H1 (cell line): Measurements from ENCODE around the gene MACROD2. TPM values are rescaled to one million over a fixed set of nuclear protein-coding genes. Genes with fewer than 3 reads are reported as not detected.

Experiments used
- CTCF ChIA-PET: fragments of 300-600 bp; sonication (Branson Sonifier 250); formaldehyde crosslinking; loops from one replicate; lab custom pipeline; 2021; ENCODE audit not compliant: partially characterized antibody; lab: Charles Lee
- POLR2A ChIA-PET: fragments of 300-600 bp; sonication (Branson Sonifier 250); formaldehyde crosslinking; loops from one replicate; lab custom pipeline; 2021; ENCODE audit warnings: inconsistent platforms; ENCODE audit not compliant: partially characterized antibody; lab: Charles Lee
- DNase-seq, 2 experiments: peaks; one replicate each; pipeline versions ENCODE4 v3.0.0 to v3.0.0-alpha.2; 2010 to 2022; ENCODE audit warnings: low spot score in 2 of 2, low read depth in 1 of 2, mixed read lengths in 1 of 2
- FAIRE-seq: peaks from 2 replicates; lab custom pipeline; 2011; peaks lifted over from hg19 to GRCh38; lab: Jason Lieb, UNC
- H2AFZ ChIP-seq: 2 replicates; pipeline ENCODE4 v1.8.1; 2012; ENCODE audit warnings: low read length, inconsistent platforms
- H2AK5ac ChIP-seq: 2 replicates; pipeline ENCODE4 v1.6.1; 2013; ENCODE audit warnings: low read depth, low read length
- H2BK120ac ChIP-seq: replicated peaks from 2 replicates; pipeline ENCODE3; 2013; ENCODE audit warnings: low read depth, low read length, inconsistent platforms
- H2BK12ac ChIP-seq: 2 replicates; pipeline ENCODE4 v1.6.1; 2013; ENCODE audit warnings: low read depth, low read length
- H2BK15ac ChIP-seq: 2 replicates; pipeline ENCODE4 v1.6.1; 2013; ENCODE audit warnings: low read length
- H2BK20ac ChIP-seq: 2 replicates; pipeline ENCODE4 v1.6.1; 2013; ENCODE audit warnings: low read length
- H2BK5ac ChIP-seq: 2 replicates; pipeline ENCODE4 v1.6.1; 2013; ENCODE audit warnings: low read depth, low read length
- H3K14ac ChIP-seq: 2 replicates; pipeline ENCODE4 v1.6.1; 2013; ENCODE audit warnings: inconsistent platforms; ENCODE audit not compliant: insufficient read length
- H3K18ac ChIP-seq: 2 replicates; pipeline ENCODE4 v1.6.1; 2013; ENCODE audit warnings: low read length; ENCODE audit errors: extremely low read depth
- H3K23ac ChIP-seq: 2 replicates; pipeline ENCODE4 v1.6.1; 2013; ENCODE audit warnings: inconsistent platforms; ENCODE audit not compliant: insufficient read length
- H3K23me2 ChIP-seq: 2 replicates; pipeline ENCODE4 v1.6.1; 2013; ENCODE audit warnings: low read depth, low read length
- H3K27ac ChIP-seq: 2 replicates; pipeline ENCODE4 v1.6.1; 2011; ENCODE audit warnings: low read depth, low read length, inconsistent platforms
- H3K27me3 ChIP-seq, 4 experiments: replicated peaks in 1 of 4; 1 replicate in 1 of 4; 2 replicates in 3 of 4; pipeline versions ENCODE4 v1.6.1 to v1.8.1; 2011 to 2013; ENCODE audit warnings: low read length in 3 of 4, mild to moderate bottlenecking in 3 of 4, inconsistent platforms in 2 of 4, mixed read lengths in 2 of 4, moderate library complexity in 1 of 4; ENCODE audit not compliant: control insufficient read depth in 3 of 4, insufficient read depth in 3 of 4; ENCODE audit errors: extremely low read depth in 1 of 4
- H3K36me3 ChIP-seq, 4 experiments: 2 replicates each; pipeline versions ENCODE4 v1.6.1 to v1.8.1; 2011 to 2013; ENCODE audit warnings: mild to moderate bottlenecking in 4 of 4, low read length in 3 of 4, moderate library complexity in 2 of 4, control low read depth in 1 of 4, inconsistent platforms in 1 of 4; ENCODE audit not compliant: insufficient read depth in 4 of 4, control insufficient read depth in 2 of 4
- H3K4ac ChIP-seq: replicated peaks from 2 replicates; pipeline ENCODE3; 2013; ENCODE audit warnings: low read length, low read depth, mixed read lengths, inconsistent platforms; ENCODE audit not compliant: insufficient read length
- H3K4me1 ChIP-seq, 4 experiments: replicated peaks in 1 of 4; 1 replicate in 1 of 4; 2 replicates in 3 of 4; pipeline versions ENCODE4 v1.6.1 to v1.8.1; 2011 to 2013; ENCODE audit warnings: low read length in 3 of 4, inconsistent platforms in 2 of 4, mixed read lengths in 1 of 4; ENCODE audit not compliant: insufficient read depth in 4 of 4, control insufficient read depth in 3 of 4
- H3K4me2 ChIP-seq, 2 experiments: 2 replicates each; pipeline versions ENCODE4 v1.6.1 to v1.8.1; 2011 to 2013; ENCODE audit warnings: low read depth in 2 of 2, low read length in 2 of 2, control low read depth in 1 of 2, inconsistent platforms in 1 of 2, mild to moderate bottlenecking in 1 of 2; ENCODE audit not compliant: insufficient read depth in 1 of 2
- H3K4me3 ChIP-seq, 4 experiments: fragments of 200-600, 300-600 bp in 1 of 4; sonication (generic), shearing (Covaris generic), sonication (Bioruptor Twin) in 1 of 4; 2 replicates each; pipeline versions ENCODE4 v1.5.1 to v1.8.1; 2011 to 2016; ENCODE audit warnings: low read length in 4 of 4, low read depth in 3 of 4, control low read depth in 2 of 4, inconsistent platforms in 2 of 4, mild to moderate bottlenecking in 2 of 4, mixed read lengths in 1 of 4, moderate library complexity in 1 of 4; ENCODE audit not compliant: insufficient read depth in 2 of 4; ENCODE audit errors: extremely low read depth in 1 of 4
- H3K56ac ChIP-seq: replicated peaks from 2 replicates; pipeline ENCODE3; 2013; ENCODE audit warnings: low read depth, mild to moderate bottlenecking, mixed read lengths, low read length, inconsistent platforms; ENCODE audit not compliant: insufficient read length
- H3K79me1 ChIP-seq: 2 replicates; pipeline ENCODE4 v1.6.1; 2013; ENCODE audit warnings: low read depth, low read length, control low read depth
- H3K79me2 ChIP-seq, 2 experiments: 2 replicates each; pipeline versions ENCODE4 v1.6.1 to v1.8.1; 2012 to 2013; ENCODE audit warnings: low read length in 2 of 2, mild to moderate bottlenecking in 2 of 2, inconsistent platforms in 1 of 2; ENCODE audit not compliant: insufficient read depth in 2 of 2, control insufficient read depth in 1 of 2
- H3K9ac ChIP-seq, 4 experiments: replicated peaks in 1 of 4; 1 replicate in 1 of 4; 2 replicates in 3 of 4; pipeline versions ENCODE4 v1.6.1 to v1.8.1; 2011 to 2013; ENCODE audit warnings: low read depth in 3 of 4, low read length in 3 of 4, control low read depth in 2 of 4, mild to moderate bottlenecking in 2 of 4, moderate library complexity in 2 of 4, inconsistent platforms in 1 of 4; ENCODE audit errors: extremely low read depth in 1 of 4
- H3K9me3 ChIP-seq, 2 experiments: 2 replicates each; pipeline versions ENCODE4 v1.6.1 to v1.8.1; 2012 to 2013; ENCODE audit warnings: mild to moderate bottlenecking in 2 of 2, moderate library complexity in 2 of 2, control low read depth in 1 of 2, inconsistent platforms in 1 of 2, low read depth in 1 of 2, low read length in 1 of 2, mixed read lengths in 1 of 2; ENCODE audit not compliant: insufficient read depth in 2 of 2
- H4K20me1 ChIP-seq, 2 experiments: replicated peaks in 1 of 2; 2 replicates each; pipeline versions ENCODE3 to v1.8.1; 2011 to 2013; ENCODE audit warnings: inconsistent platforms in 2 of 2, low read length in 2 of 2, mild to moderate bottlenecking in 1 of 2; ENCODE audit not compliant: insufficient read depth in 2 of 2, control insufficient read depth in 1 of 2
- H4K5ac ChIP-seq: 2 replicates; pipeline ENCODE4 v1.6.1; 2013; ENCODE audit warnings: low read length, low read depth, mixed read lengths, inconsistent platforms; ENCODE audit not compliant: insufficient read length
- H4K8ac ChIP-seq: 2 replicates; pipeline ENCODE4 v1.8.0; 2013; ENCODE audit warnings: mild to moderate bottlenecking, moderate library complexity, low read length, inconsistent platforms; ENCODE audit not compliant: insufficient read depth; ENCODE audit errors: extremely low read depth
- H4K91ac ChIP-seq: replicated peaks from 2 replicates; pipeline ENCODE3; 2013; ENCODE audit warnings: low read length, mixed read lengths, inconsistent platforms; ENCODE audit not compliant: insufficient read length
- BACH1 ChIP-seq: IDR thresholded peaks from 2 replicates; pipeline ENCODE4 v1.6.1; 2012; ENCODE audit warnings: low read length, improper control_type of control experiment
- BCL11A ChIP-seq, 2 experiments: IDR thresholded peaks; one replicate each; pipeline ENCODE4 v1.6.1; 2011; ENCODE audit warnings: low read depth in 2 of 2, low read length in 2 of 2, mild to moderate bottlenecking in 2 of 2
- NRF1 ChIP-seq: IDR thresholded peaks from 2 replicates; pipeline ENCODE4 v1.6.1; 2011; ENCODE audit warnings: mild to moderate bottlenecking, low read depth, low read length, improper control_type of control experiment
- TBP ChIP-seq: IDR thresholded peaks from 2 replicates; pipeline ENCODE4 v1.6.1; 2011; ENCODE audit warnings: low read depth, low read length, improper control_type of control experiment
- TCF12 ChIP-seq: IDR thresholded peaks from 2 replicates; pipeline ENCODE4 v1.6.1; 2011; ENCODE audit warnings: low read depth, mild to moderate bottlenecking, low read length
- WGBS, 2 experiments: shearing (Covaris generic) in 1 of 2; methylation state at CpG; one replicate each; pipeline versions ENCODE4 v1.1.6 to v1.1.7; 2013 to 2015; ENCODE audit warnings: low lambda C conversion rate in 2 of 2, mixed read lengths in 2 of 2, inconsistent platforms in 1 of 2, low coverage in 1 of 2, missing lambda C conversion rate in 1 of 2; ENCODE audit not compliant: insufficient replicate concordance in 2 of 2, insufficient coverage in 1 of 2, insufficient read length in 1 of 2; ENCODE audit errors: extremely low coverage in 1 of 2, missing lambda C conversion rate in 1 of 2; 5-methylcytosine and 5-hydroxymethylcytosine counted together
- polyA plus RNA-seq, 7 experiments: library from polyadenylated mRNA; depleted of rRNA in 3 of 7; stranded (reverse) in 5 of 7; unstranded in 2 of 7; fragments of >200 nt in 5 of 7; fragments of 200-250 nt in 2 of 7; gene quantifications; 1 replicate in 5 of 7; 2 replicates in 1 of 7; 4 replicates in 1 of 7; pipeline versions ENCODE4 v1.2.1 to v1.2.3, GENCODE V29; 2011 to 2013; ENCODE audit warnings: missing spikeins in 2 of 7, mixed read lengths in 2 of 7
- total RNA-seq: library from RNA; stranded (reverse); fragmentation: NEBNext Ultra II Directional; extraction: Animal tissue kit (Norgen Biotek cat#: 25700); gene quantifications from 2 replicates; pipeline ENCODE4 v1.2.1, GENCODE V29; 2021
- TF ChIP-seq, protein P1 (sequence below): IDR thresholded peaks from 2 replicates; pipeline ENCODE4 v1.6.1; 2012; ENCODE audit warnings: inconsistent platforms
- TF ChIP-seq, protein P2 (sequence below), 3 experiments: IDR thresholded peaks; 1 replicate in 2 of 3; 2 replicates in 1 of 3; pipeline versions ENCODE4 v1.5.1 to v1.6.1; 2011; ENCODE audit warnings: low read length in 3 of 3, mild to moderate bottlenecking in 3 of 3, inconsistent platforms in 2 of 3, low read depth in 1 of 3, moderate library complexity in 1 of 3; ENCODE audit not compliant: insufficient read depth in 1 of 3; ENCODE audit errors: control extremely low read depth in 1 of 3
- TF ChIP-seq, protein P3 (sequence below): IDR thresholded peaks from 2 replicates; pipeline ENCODE4 v1.6.1; 2012; ENCODE audit warnings: low read length, inconsistent platforms
- TF ChIP-seq, protein P4 (sequence below): IDR thresholded peaks from 2 replicates; pipeline ENCODE4 v1.6.1; 2011; ENCODE audit warnings: low read depth, mild to moderate bottlenecking, low read length; ENCODE audit not compliant: insufficient read depth

Gene MACROD2
- total and polyA plus RNA-seq, 2 of the 8 experiments (the other 6 are each of a cell fraction or from before 2014, with no cell fraction given), result 0.70 to 3.9 TPM

DNA sequence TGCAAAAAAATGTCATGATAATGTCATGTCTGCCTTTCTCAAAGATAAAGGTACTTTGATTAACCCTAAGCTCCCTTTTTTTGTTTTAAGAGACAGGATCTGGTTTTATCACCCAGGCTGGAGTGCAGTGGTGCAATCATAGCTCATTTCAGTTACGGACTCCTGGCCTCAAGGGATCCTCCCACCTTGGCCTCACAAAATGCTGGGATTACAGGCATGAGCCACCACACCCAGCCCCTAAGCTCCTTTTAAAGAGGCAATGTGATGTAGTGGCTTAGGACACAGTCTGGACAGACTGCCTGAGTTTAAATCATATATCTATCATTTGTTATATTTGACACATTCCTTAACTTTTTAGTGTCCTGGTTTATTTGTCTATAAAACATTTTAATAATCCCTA is 265.1 kb downstream of the MACROD2 start:
- FAIRE-seq, result no peak
- no peak overlapping the region for H3K4ac ChIP-seq
- WGBS, 2 experiments, result 92% methylated on average over 1 of the region's 1 CpG; no CpG with 5 or more reads in 1 of the 2 experiments
- TF ChIP-seq, protein P1, sequence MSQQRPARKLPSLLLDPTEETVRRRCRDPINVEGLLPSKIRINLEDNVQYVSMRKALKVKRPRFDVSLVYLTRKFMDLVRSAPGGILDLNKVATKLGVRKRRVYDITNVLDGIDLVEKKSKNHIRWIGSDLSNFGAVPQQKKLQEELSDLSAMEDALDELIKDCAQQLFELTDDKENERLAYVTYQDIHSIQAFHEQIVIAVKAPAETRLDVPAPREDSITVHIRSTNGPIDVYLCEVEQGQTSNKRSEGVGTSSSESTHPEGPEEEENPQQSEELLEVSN, result no peak
- TF ChIP-seq BACH1 (no peak), NRF1 (no peak), TCF12 (no peak), BCL11A (IDR thresholded peaks at IDR 0.05; ENCODE audit: low read depth in 2 of 2, low read length in 2 of 2) (no peak), TBP (no peak)
- TF ChIP-seq, protein P2, sequence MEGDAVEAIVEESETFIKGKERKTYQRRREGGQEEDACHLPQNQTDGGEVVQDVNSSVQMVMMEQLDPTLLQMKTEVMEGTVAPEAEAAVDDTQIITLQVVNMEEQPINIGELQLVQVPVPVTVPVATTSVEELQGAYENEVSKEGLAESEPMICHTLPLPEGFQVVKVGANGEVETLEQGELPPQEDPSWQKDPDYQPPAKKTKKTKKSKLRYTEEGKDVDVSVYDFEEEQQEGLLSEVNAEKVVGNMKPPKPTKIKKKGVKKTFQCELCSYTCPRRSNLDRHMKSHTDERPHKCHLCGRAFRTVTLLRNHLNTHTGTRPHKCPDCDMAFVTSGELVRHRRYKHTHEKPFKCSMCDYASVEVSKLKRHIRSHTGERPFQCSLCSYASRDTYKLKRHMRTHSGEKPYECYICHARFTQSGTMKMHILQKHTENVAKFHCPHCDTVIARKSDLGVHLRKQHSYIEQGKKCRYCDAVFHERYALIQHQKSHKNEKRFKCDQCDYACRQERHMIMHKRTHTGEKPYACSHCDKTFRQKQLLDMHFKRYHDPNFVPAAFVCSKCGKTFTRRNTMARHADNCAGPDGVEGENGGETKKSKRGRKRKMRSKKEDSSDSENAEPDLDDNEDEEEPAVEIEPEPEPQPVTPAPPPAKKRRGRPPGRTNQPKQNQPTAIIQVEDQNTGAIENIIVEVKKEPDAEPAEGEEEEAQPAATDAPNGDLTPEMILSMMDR (IDR thresholded peaks at IDR 0.05; ENCODE audit: control extremely low read depth in 1 of 3, insufficient read depth in 1 of 3, low read depth in 1 of 3, low read length in 3 of 3), result no peak
- TF ChIP-seq, protein P3, sequence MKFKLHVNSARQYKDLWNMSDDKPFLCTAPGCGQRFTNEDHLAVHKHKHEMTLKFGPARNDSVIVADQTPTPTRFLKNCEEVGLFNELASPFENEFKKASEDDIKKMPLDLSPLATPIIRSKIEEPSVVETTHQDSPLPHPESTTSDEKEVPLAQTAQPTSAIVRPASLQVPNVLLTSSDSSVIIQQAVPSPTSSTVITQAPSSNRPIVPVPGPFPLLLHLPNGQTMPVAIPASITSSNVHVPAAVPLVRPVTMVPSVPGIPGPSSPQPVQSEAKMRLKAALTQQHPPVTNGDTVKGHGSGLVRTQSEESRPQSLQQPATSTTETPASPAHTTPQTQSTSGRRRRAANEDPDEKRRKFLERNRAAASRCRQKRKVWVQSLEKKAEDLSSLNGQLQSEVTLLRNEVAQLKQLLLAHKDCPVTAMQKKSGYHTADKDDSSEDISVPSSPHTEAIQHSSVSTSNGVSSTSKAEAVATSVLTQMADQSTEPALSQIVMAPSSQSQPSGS, result no peak
- TF ChIP-seq, protein P4, sequence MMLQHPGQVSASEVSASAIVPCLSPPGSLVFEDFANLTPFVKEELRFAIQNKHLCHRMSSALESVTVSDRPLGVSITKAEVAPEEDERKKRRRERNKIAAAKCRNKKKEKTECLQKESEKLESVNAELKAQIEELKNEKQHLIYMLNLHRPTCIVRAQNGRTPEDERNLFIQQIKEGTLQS, result no peak

More for the DNA sequence above, 265.1 kb downstream of the MACROD2 start:
- no peak overlapping the region for H2BK20ac ChIP-seq
- no peaks in the 10 kb centered on the region for H3K27me3 ChIP-seq
- no peak overlapping the region for H3K18ac ChIP-seq
- H3K9me3 ChIP-seq, result no peaks in the 10 kb centered on the region
- CTCF ChIA-PET, result no interaction called here
- H3K4me3 ChIP-seq, result no peak overlapping the region
- POLR2A ChIA-PET, result no interaction called here
- H2AK5ac ChIP-seq, result no peak overlapping the region
- H3K9ac ChIP-seq, result no peak overlapping the region
- no peak overlapping the region for H4K5ac ChIP-seq
- H4K20me1 ChIP-seq, result no peaks in the 10 kb centered on the region
- H3K27ac ChIP-seq, result no peak overlapping the region
- H2AFZ ChIP-seq, result no peak overlapping the region
- H4K91ac ChIP-seq, result no peak overlapping the region
- DNase-seq, result no peak
- no peak overlapping the region for H2BK5ac ChIP-seq
- H3K36me3 ChIP-seq, result no peaks in the 10 kb centered on the region
- no peak overlapping the region for H3K56ac ChIP-seq
- H3K23ac ChIP-seq, result no peak overlapping the region
- no peaks in the 10 kb centered on the region for H3K79me2 ChIP-seq
- no peak overlapping the region for H2BK120ac ChIP-seq
- no peaks in the 10 kb centered on the region for H3K4me1 ChIP-seq
- no peaks in the 10 kb centered on the region for H3K79me1 ChIP-seq
- no peak overlapping the region for H4K8ac ChIP-seq
- no peaks in the 10 kb centered on the region; the same call in 1 of the 2 replicates for H3K23me2 ChIP-seq
- no peak overlapping the region for H3K4me2 ChIP-seq
- no peak overlapping the region for H3K14ac ChIP-seq
- no peak overlapping the region for H2BK12ac ChIP-seq
- H2BK15ac ChIP-seq, result no peak overlapping the region
